ENCODE data around the gene SYT11. TPM values are rescaled to one million over a fixed set of nuclear protein-coding genes. Genes with fewer than 3 reads are reported as not detected.

The SYT11 gene
- total and polyA plus RNA-seq, 5 donors from 2014 or later: 14.4 to 34.1 (median 21.4) TPM

- H3K27ac ChIP-seq (ENCODE audit: insufficient read depth, low read length, poor library complexity, severe bottlenecking): no peak overlapping the region
- H3K9me3 ChIP-seq (ENCODE audit: control insufficient read depth in 2 of 2, low read length in 2 of 2): no peaks in the 10 kb centered on the region
- H3K36me3 Mint-ChIP-seq: no peaks in the 10 kb centered on the region
- H3K4me1 ChIP-seq (ENCODE audit: control insufficient read depth, insufficient read depth, low read length, poor library complexity, severe bottlenecking): peaks cover 6% of the 10 kb centered on the region
- H3K27me3 Mint-ChIP-seq: peaks cover 8% of the 10 kb centered on the region
- no peak overlapping the region for H3K4me3 ChIP-seq (ENCODE audit: low read depth, low read length)
- no peaks in the 10 kb centered on the region for H3K9me3 Mint-ChIP-seq
- no peak for DNase-seq
- H3K4me3 Mint-ChIP-seq: no peak overlapping the region
- peaks cover 4% of the 10 kb centered on the region for H3K36me3 ChIP-seq (ENCODE audit: control insufficient read depth, insufficient read depth, low read length)
- no peak for ATAC-seq (ENCODE audit: low read depth in 2 of 2)
- H3K27ac Mint-ChIP-seq: no peak overlapping the region
- H3K4me1 Mint-ChIP-seq: peaks cover 0 to 13% (median 7%) of the 10 kb centered on the region in 4 donors
- no peaks in the 10 kb centered on the region for H3K27me3 ChIP-seq (ENCODE audit: control insufficient read depth, insufficient read depth, low read length)
Observed at GRCh38 chr1:155864393-155864792, 5.0 kb downstream of the SYT11 start.

GRCh38 chr1:155867766-155868165, 8.4 kb downstream of the SYT11 start:
- peaks cover 0 to 12% (median 1%) of the 10 kb centered on the region in 4 donors for H3K4me1 Mint-ChIP-seq
- Histone ChIP-seq H3K4me1 (ENCODE audit: control insufficient read depth, insufficient read depth, low read length, poor library complexity, severe bottlenecking) (no peaks in the 10 kb centered on the region), H3K27me3 (ENCODE audit: control insufficient read depth, insufficient read depth, low read length) (no peaks in the 10 kb centered on the region), H3K36me3 (ENCODE audit: control insufficient read depth, insufficient read depth, low read length) (peaks cover 23% of the 10 kb centered on the region), H3K27ac (ENCODE audit: insufficient read depth, low read length, poor library complexity, severe bottlenecking) (no peak overlapping the region), H3K4me3 (ENCODE audit: low read depth, low read length) (no peak overlapping the region), H3K9me3 (ENCODE audit: control insufficient read depth in 2 of 2, low read length in 2 of 2) (no peaks in the 10 kb centered on the region)
- DNase-seq (no peak), ATAC-seq (ENCODE audit: low read depth in 2 of 2) (no peak)
- no peak overlapping the region for H3K27ac Mint-ChIP-seq
- H3K36me3 Mint-ChIP-seq: peaks cover 6% of the 10 kb centered on the region
- no peaks in the 10 kb centered on the region for H3K27me3 Mint-ChIP-seq
- no peaks in the 10 kb centered on the region for H3K9me3 Mint-ChIP-seq
- H3K4me3 Mint-ChIP-seq: no peak overlapping the region

- H3K9me3 Mint-ChIP-seq: no peaks in the 10 kb centered on the region
- H3K27me3 ChIP-seq (ENCODE audit: control insufficient read depth, insufficient read depth, low read length): no peaks in the 10 kb centered on the region
Observed at GRCh38 chr1:155871390-155871789, 12.0 kb downstream of the SYT11 start.

DNA sequence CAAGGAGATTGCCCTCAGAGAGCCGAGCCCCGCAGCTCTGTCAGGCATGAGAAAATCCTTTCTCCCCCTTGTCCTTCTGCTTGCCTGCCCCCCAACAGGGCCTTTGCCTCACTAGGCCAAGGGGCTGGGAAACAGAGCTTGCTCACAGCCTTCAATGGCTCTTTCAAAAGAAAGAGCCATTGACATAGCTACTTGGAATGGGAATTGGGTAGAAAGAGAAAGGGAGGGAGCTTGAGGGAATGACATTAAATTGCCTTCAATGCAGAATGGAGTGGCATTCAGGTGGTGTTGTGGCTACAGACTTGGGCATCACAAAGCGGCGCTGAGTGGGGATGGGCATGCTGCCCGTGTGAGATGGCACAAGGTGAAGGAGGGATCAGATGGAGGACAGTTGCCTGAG, 13.2 kb downstream of the SYT11 start:
- Mint-ChIP-seq H3K4me3 (no peak overlapping the region), H3K36me3 (peaks cover 6% of the 10 kb centered on the region), H3K9me3 (no peaks in the 10 kb centered on the region), H3K4me1 (peaks cover 0 to 12% (median 1%) of the 10 kb centered on the region in 4 donors), H3K27me3 (no peaks in the 10 kb centered on the region), H3K27ac (peak overlapping the region in 1 of 3 donors; percentile 52)
- no peak for DNase-seq
- no peak overlapping the region for H3K4me3 ChIP-seq (ENCODE audit: low read depth, low read length)
- H3K9me3 ChIP-seq (ENCODE audit: control insufficient read depth in 2 of 2, low read length in 2 of 2): no peaks in the 10 kb centered on the region
- H3K4me1 ChIP-seq (ENCODE audit: control insufficient read depth, insufficient read depth, low read length, poor library complexity, severe bottlenecking): no peaks in the 10 kb centered on the region
- H3K27me3 ChIP-seq (ENCODE audit: control insufficient read depth, insufficient read depth, low read length): no peaks in the 10 kb centered on the region
- H3K27ac ChIP-seq (ENCODE audit: insufficient read depth, low read length, poor library complexity, severe bottlenecking): no peak overlapping the region
- H3K36me3 ChIP-seq (ENCODE audit: control insufficient read depth, insufficient read depth, low read length): peaks cover 23% of the 10 kb centered on the region
- no peak for ATAC-seq (ENCODE audit: low read depth in 2 of 2)

More at GRCh38 chr1:155871390-155871789, 12.0 kb downstream of the SYT11 start:
- Histone ChIP-seq H3K36me3 (ENCODE audit: control insufficient read depth, insufficient read depth, low read length) (peaks cover 23% of the 10 kb centered on the region), H3K9me3 (ENCODE audit: control insufficient read depth in 2 of 2, low read length in 2 of 2) (no peaks in the 10 kb centered on the region), H3K27ac (ENCODE audit: insufficient read depth, low read length, poor library complexity, severe bottlenecking) (no peak overlapping the region), H3K4me3 (ENCODE audit: low read depth, low read length) (no peak overlapping the region), H3K4me1 (ENCODE audit: control insufficient read depth, insufficient read depth, low read length, poor library complexity, severe bottlenecking) (no peaks in the 10 kb centered on the region)
- H3K27ac Mint-ChIP-seq: no peak overlapping the region
- H3K27me3 Mint-ChIP-seq: no peaks in the 10 kb centered on the region
- H3K4me1 Mint-ChIP-seq: peaks cover 0 to 12% (median 1%) of the 10 kb centered on the region in 4 donors
- DNase-seq (no peak), ATAC-seq (ENCODE audit: low read depth in 2 of 2) (no peak)
- no peak overlapping the region for H3K4me3 Mint-ChIP-seq
- peaks cover 6% of the 10 kb centered on the region for H3K36me3 Mint-ChIP-seq

DNA sequence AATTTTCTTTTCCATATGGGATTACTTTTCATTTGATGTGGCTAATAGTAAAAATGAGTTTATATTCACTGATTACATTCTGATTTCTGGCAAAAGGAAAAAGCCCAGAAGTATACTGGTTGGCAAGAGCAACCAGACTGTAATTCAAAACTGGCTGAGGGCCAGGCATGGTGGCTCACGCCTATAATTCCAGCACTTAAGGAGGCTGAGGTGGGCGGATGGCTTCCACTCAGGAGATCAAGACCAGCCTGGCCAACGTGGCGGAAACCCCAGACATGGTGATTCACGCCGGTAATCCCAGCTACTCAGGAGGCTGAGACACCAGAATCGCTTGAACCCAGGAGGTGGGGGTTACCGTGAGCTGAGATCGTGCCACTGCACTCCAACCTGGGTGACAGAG, 14.5 kb downstream of the SYT11 start:
- Mint-ChIP-seq H3K4me3 (no peak overlapping the region), H3K4me1 (peaks cover 0 to 7% (median 0%) of the 10 kb centered on the region in 4 donors), H3K9me3 (no peaks in the 10 kb centered on the region), H3K27me3 (no peaks in the 10 kb centered on the region), H3K27ac (no peak overlapping the region), H3K36me3 (peaks cover 6% of the 10 kb centered on the region)
- H3K4me1 ChIP-seq (ENCODE audit: control insufficient read depth, insufficient read depth, low read length, poor library complexity, severe bottlenecking): no peaks in the 10 kb centered on the region
- H3K27me3 ChIP-seq (ENCODE audit: control insufficient read depth, insufficient read depth, low read length): no peaks in the 10 kb centered on the region
- no peak for DNase-seq
- H3K9me3 ChIP-seq (ENCODE audit: control insufficient read depth in 2 of 2, low read length in 2 of 2): no peaks in the 10 kb centered on the region
- peaks cover 19% of the 10 kb centered on the region for H3K36me3 ChIP-seq (ENCODE audit: control insufficient read depth, insufficient read depth, low read length)
- no peak overlapping the region for H3K4me3 ChIP-seq (ENCODE audit: low read depth, low read length)
- no peak overlapping the region for H3K27ac ChIP-seq (ENCODE audit: insufficient read depth, low read length, poor library complexity, severe bottlenecking)
- no peak for ATAC-seq (ENCODE audit: low read depth in 2 of 2)

DNA sequence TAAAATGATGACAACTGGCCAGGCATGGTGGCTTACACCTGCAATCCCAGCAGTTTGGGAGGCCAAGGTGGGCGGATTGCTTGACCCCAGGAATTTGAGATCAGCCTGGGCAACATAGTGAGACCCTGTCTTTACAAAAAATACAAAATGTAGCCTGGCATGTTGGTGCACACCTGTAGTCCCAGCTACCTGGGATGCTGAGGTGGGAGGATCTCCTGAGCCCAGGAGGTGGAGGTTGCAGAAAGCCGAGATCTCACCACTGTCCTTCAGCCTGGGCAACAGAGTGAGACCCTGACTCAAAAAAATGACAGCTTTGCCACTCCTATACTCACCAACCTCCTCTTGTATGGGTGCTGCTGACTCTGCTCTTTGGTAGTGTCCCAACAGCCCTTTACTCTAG, 18.6 kb downstream of the SYT11 start:
- no peak for ATAC-seq (ENCODE audit: low read depth in 2 of 2)
- no peak overlapping the region for H3K27ac Mint-ChIP-seq
- H3K27me3 Mint-ChIP-seq: no peaks in the 10 kb centered on the region

GRCh38 chr1:155880251-155880650, 20.9 kb downstream of the SYT11 start:
- ATAC-seq (ENCODE audit: low read depth in 2 of 2): no peak
- Mint-ChIP-seq H3K4me1 (no peaks in the 10 kb centered on the region), H3K9me3 (no peaks in the 10 kb centered on the region), H3K27me3 (no peaks in the 10 kb centered on the region), H3K4me3 (no peak overlapping the region), H3K27ac (no peak overlapping the region), H3K36me3 (peaks cover 2% of the 10 kb centered on the region)
- no peak overlapping the region for H3K4me3 ChIP-seq (ENCODE audit: low read depth, low read length)
- no peak for DNase-seq
- H3K4me1 ChIP-seq (ENCODE audit: control insufficient read depth, insufficient read depth, low read length, poor library complexity, severe bottlenecking): no peaks in the 10 kb centered on the region
- peaks cover 21% of the 10 kb centered on the region for H3K36me3 ChIP-seq (ENCODE audit: control insufficient read depth, insufficient read depth, low read length)
- H3K9me3 ChIP-seq (ENCODE audit: control insufficient read depth in 2 of 2, low read length in 2 of 2): no peaks in the 10 kb centered on the region
- no peaks in the 10 kb centered on the region for H3K27me3 ChIP-seq (ENCODE audit: control insufficient read depth, insufficient read depth, low read length)
- H3K27ac ChIP-seq (ENCODE audit: insufficient read depth, low read length, poor library complexity, severe bottlenecking): no peak overlapping the region

More for the DNA sequence above, 18.6 kb downstream of the SYT11 start:
- Mint-ChIP-seq H3K4me3 (no peak overlapping the region), H3K9me3 (no peaks in the 10 kb centered on the region), H3K36me3 (peaks cover 2% of the 10 kb centered on the region), H3K4me1 (no peaks in the 10 kb centered on the region)
- no peak for DNase-seq
- H3K27ac ChIP-seq (ENCODE audit: insufficient read depth, low read length, poor library complexity, severe bottlenecking): no peak overlapping the region
- H3K36me3 ChIP-seq (ENCODE audit: control insufficient read depth, insufficient read depth, low read length): peaks cover 18% of the 10 kb centered on the region
- no peaks in the 10 kb centered on the region for H3K4me1 ChIP-seq (ENCODE audit: control insufficient read depth, insufficient read depth, low read length, poor library complexity, severe bottlenecking)
- no peaks in the 10 kb centered on the region for H3K9me3 ChIP-seq (ENCODE audit: control insufficient read depth in 2 of 2, low read length in 2 of 2)
- H3K27me3 ChIP-seq (ENCODE audit: control insufficient read depth, insufficient read depth, low read length): no peaks in the 10 kb centered on the region
- no peak overlapping the region for H3K4me3 ChIP-seq (ENCODE audit: low read depth, low read length)

- no peaks in the 10 kb centered on the region for H3K9me3 ChIP-seq (ENCODE audit: control insufficient read depth in 2 of 2, low read length in 2 of 2)
- H3K27ac ChIP-seq (ENCODE audit: insufficient read depth, low read length, poor library complexity, severe bottlenecking): no peak overlapping the region
- no peak for ATAC-seq (ENCODE audit: low read depth in 2 of 2)
- peaks cover 21% of the 10 kb centered on the region for H3K36me3 ChIP-seq (ENCODE audit: control insufficient read depth, insufficient read depth, low read length)
- no peak overlapping the region for H3K4me3 ChIP-seq (ENCODE audit: low read depth, low read length)
- Mint-ChIP-seq H3K27ac (no peak overlapping the region), H3K4me3 (no peak overlapping the region), H3K9me3 (no peaks in the 10 kb centered on the region), H3K36me3 (peaks cover 2% of the 10 kb centered on the region), H3K4me1 (no peaks in the 10 kb centered on the region), H3K27me3 (no peaks in the 10 kb centered on the region)
- DNase-seq: no peak
- H3K27me3 ChIP-seq (ENCODE audit: control insufficient read depth, insufficient read depth, low read length): no peaks in the 10 kb centered on the region
- H3K4me1 ChIP-seq (ENCODE audit: control insufficient read depth, insufficient read depth, low read length, poor library complexity, severe bottlenecking): no peaks in the 10 kb centered on the region
Observed at GRCh38 chr1:155880950-155881349, 21.6 kb downstream of the SYT11 start.
